ENCODE results near the gene KMT2B. TPM values are rescaled to one million over a fixed set of nuclear protein-coding genes. Genes with fewer than 3 reads are reported as not detected.

KMT2B gene
- total and polyA plus RNA-seq, 2 experiments from 2014 or later: 15.8 to 49.8 TPM

- TF ChIP-seq ZNF462 (CRISPR knock-in tag; IDR thresholded peaks at IDR 0.05) (no peak), NANOG (IDR thresholded peaks at IDR 0.05; ENCODE audit: borderline replicate concordance) (no peak), JUNB (IDR thresholded peaks at IDR 0.05; ENCODE audit: unreplicated experiment) (no peak)
These were observed 17.1 kb downstream of the KMT2B start (continued) for GRCh38 chr19:35734889-35735288.

GRCh38 chr19:35736913-35737886 is 19.4 kb downstream of the KMT2B start:
- no peaks in the 10 kb centered on the region; the same call in 2 of the 3 replicates for H3K9me3 Mint-ChIP-seq
- Histone ChIP-seq H3K27ac (ENCODE audit: low read depth) (no peak overlapping the region), H3K9me2 (ENCODE audit: insufficient read depth) (no peaks in the 10 kb centered on the region), H3F3A (replicated peaks; ENCODE audit: low read depth) (peaks cover 8% of the 10 kb centered on the region), H3K36me3 (ENCODE audit: insufficient read depth) (peaks cover 4% of the 10 kb centered on the region; the same call in 1 of the 2 replicates), H3K27me3 (ENCODE audit: insufficient read depth) (no peaks in the 10 kb centered on the region), H3K4me2 (no peak overlapping the region), H3K4me3 (no peak overlapping the region), H2AFZ (no peak overlapping the region), H3K79me2 (replicated peaks; ENCODE audit: insufficient read depth) (no peaks in the 10 kb centered on the region), H3K4me1 (ENCODE audit: insufficient read depth) (peaks cover 4% of the 10 kb centered on the region; the same call in 1 of the 2 replicates), H4K20me1 (replicated peaks; ENCODE audit: insufficient read depth) (no peaks in the 10 kb centered on the region; the same call in 1 of the 2 replicates)
- no peak overlapping the region for H3K27ac Mint-ChIP-seq
- peaks cover 5% of the 10 kb centered on the region for H3K27me3 Mint-ChIP-seq (ENCODE audit: insufficient read depth, low read depth, poor library complexity)
- ATAC-seq (no peak), DNase-seq (ENCODE audit: low spot score) (no peak)
- peaks cover 49% of the 10 kb centered on the region for H3K36me3 Mint-ChIP-seq (ENCODE audit: low read depth)
- peaks cover 1% of the 10 kb centered on the region for H3K4me1 Mint-ChIP-seq
- H3K4me3 Mint-ChIP-seq: no peak overlapping the region
- TF ChIP-seq ZNF331 (CRISPR knock-in tag; IDR thresholded peaks at IDR 0.05; ENCODE audit: low read depth): no peak
- TF ChIP-seq CTCF (conservative IDR thresholded peaks at IDR 0.05; ENCODE audit: low read depth in 2 of 2): peak; percentile 7 to 17; a peak in 1 of 4 replicates
- no peak for TF ChIP-seq JUNB (IDR thresholded peaks at IDR 0.05; ENCODE audit: unreplicated experiment)
